GM18858 (cell line): ENCODE measurements around the gene NFASC.

Experiments
- ATAC-seq: cut with Tn5 transposase; IDR thresholded peaks from one replicate; pipeline ENCODE4 v1.9.1; 2021; ENCODE audit not compliant: unreplicated experiment

The NFASC gene

GRCh38 chr1:205032508-205032907 is 161.8 kb downstream of the NFASC start:
- ATAC-seq: no peak

DNA sequence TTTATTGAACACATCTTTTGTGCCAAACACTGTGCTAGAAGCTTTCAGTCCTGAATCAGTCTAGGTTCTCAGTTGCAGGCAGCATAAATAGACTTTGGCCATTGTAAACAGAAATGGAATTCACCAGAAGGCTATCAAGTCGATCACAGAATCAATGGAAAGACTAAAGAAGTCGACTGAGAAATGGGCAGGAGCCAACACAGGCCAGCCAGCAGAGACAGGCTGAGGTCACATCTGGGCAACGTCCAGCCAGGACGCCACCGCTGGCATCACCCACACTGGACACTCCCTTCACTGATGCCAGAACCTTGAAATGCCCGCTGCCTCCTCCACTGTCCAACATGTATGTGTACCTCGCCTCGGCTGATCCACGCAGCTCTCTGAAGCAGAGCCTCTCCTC is 166.9 kb downstream of the NFASC start:
- no peak for ATAC-seq

GRCh38 chr1:205038132-205038786 is 167.6 kb downstream of the NFASC start:
- ATAC-seq: no peak

DNA sequence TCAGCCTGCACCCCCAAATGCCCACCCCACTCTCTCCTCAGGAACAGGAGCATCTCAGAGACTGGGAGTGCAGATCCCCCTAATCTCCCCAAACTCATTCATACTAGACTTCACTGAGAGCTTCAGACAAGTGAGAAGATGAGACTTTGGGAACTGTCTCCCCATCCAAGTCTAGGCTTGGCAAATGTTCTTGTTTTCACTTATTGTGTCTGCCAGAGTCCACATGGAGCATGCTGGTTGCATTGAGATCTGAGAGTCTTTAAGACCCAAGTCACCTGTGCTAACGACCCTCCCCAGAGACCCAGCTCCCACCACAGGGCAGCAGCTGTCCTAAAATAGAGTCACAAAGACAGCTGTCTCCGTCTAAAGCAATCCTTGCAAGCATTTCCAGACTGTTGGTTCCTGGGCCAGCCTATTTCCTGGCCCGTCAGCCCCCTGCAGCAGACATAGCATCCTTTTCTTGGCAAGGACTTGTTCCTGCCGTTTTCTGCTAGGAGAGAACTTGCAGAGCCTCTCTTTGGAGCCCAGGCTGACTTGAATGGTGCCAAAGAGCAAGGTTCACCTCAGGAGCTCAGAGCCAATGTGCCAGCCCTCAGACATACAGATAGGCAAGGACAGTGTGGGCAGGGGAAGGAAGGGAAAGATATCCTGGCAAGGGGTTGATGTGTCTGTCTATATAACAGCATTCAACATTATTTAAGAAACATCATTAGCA is 170.5 kb downstream of the NFASC start:
- ATAC-seq: no peak

- ATAC-seq: no peak
Observed at GRCh38 chr1:205041998-205042910, 171.6 kb downstream of the NFASC start.

- no peak for ATAC-seq
Observed at GRCh38 chr1:205042911-205043806, 172.5 kb downstream of the NFASC start, which contains the start of gene CNTN2. CNTN2 (plus strand) TSS chr1:205043212; CDS start chr1:205053186, 9,974 bp downstream.

DNA sequence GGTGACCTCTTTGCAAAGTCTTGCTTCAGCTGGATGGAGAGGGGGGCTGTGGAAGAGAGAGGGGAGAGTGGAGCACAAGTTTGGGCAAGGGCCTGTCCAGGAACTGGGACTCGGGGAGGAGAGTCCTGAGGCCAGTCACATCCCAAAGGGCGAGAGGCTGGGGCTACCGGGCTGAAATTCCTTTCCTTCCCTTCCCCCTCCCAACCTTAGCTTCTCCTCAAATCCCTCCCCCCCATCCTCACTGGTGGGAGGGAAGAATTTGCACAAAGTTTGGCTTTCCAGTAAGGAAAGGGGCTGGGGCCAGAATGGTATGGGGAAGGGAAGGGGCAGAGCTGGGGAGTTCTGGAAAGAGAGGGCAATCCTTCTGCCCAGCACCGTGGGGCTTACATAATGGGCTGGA is 173.2 kb downstream of the NFASC start:
- no peak for ATAC-seq

- no peak for ATAC-seq
Observed at GRCh38 chr1:205044741-205045140, 174.1 kb downstream of the NFASC start.

- no peak for ATAC-seq
Observed at GRCh38 chr1:205045146-205045545, 174.5 kb downstream of the NFASC start.

DNA sequence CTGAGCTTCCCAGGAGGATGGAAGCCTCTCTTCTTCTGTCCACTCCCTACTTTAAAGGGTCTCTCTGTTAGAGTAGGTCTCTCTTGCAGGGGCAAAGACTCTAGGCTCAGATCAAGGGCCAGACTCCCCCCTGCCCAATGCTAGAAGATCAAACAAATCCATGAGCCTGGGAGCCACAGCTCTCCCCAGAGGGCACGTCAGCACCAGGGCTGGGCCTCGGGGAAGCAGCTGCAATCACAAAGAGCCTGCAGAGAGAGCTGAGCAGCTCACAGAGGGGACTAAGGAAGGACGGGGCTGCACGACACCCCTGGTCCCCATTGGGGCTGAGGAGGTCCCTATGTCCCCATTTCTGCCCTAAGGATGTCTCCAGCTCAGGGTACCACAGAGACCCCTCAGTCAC is 176.2 kb downstream of the NFASC start:
- no peak for ATAC-seq

DNA sequence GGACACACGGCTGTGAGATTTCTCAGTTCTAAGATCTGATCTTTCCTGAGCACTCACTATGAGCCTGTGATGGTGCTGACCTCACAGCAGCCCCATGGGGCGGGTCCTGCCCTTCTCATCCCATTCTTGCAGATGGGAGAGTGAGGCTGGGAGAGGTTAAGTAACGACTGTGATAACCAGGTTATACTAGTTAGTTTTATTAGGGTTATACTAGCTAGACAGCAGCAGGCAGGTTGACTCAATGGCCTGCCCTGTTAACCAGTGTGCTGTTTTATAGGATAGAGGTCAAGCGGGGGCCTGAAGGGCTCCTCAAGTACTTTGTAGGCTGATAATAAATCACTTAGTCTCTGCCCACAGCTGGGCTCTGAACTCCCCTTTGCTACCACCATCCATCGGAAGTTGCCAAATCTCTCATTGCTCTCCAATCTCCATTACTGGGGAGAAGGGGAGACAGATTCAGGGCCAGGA is 177.1 kb downstream of the NFASC start:
- no peak for ATAC-seq

- no peak for ATAC-seq
Observed at GRCh38 chr1:205048382-205048781, 177.7 kb downstream of the NFASC start.

DNA sequence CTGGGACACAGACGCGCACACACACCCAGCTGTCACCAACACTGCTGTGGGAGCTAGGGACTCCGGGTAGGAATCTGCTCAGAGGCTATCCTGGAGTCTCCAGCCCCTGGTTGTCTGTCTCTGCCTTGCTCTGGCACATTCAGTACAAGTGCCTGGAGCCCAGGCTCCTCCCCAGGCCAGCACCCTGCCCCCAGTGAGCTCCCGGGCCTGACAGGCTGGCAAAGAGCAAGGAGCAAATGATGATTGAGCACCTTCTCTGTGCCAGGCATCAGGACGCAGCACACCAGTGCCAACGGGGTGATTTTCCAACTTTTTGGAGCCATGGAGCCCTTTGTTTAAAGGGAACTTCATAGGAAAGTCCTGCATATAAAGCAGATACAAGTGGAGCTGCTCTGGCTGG is 178.8 kb downstream of the NFASC start:
- ATAC-seq: no peak

DNA sequence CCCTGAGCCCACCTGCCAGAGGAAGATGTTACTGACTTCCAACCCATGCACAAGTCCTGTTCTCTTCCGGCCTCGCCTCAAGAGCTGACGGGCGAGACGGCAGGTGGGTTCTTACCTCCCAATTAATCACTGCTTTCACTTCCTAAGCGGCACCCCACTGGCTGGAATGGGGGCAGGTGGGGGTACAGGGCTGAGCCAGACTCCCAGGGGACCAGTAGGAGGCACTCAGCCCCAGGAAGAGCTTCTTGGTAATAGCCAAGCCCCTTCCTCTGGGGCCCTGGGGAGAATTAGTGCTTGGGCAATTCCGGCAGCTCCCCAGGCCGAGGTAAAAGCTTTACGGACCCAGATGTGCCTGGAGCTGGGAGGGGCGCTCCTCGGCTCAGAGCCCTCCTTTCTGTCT is 182.0 kb downstream of the NFASC start:
- ATAC-seq: no peak

GRCh38 chr1:205053296-205053695 is 182.6 kb downstream of the NFASC start:
- ATAC-seq: no peak

- ATAC-seq: no peak
Observed at GRCh38 chr1:205054013-205054412, 183.4 kb downstream of the NFASC start.

DNA sequence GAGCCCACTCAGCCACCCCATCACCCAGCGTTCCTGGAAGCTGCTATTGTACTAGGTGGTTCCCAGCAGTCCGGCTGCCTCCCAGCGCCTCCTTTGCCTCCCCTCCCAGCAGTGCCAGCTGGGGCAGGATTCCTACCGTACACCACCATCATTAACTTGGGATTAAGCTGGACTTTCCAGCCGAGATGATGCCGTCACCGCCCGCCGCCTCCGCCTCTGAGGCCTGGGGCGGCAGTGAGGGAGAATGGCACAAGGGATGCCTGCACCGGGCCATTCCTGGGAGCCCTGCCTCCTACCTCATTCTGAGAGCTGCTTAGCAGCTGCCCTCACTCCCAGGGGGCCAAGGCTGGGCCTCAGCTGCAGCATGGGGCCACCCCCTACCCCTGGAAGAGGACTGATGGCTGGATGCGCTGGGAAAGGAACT is 185.5 kb downstream of the NFASC start:
- ATAC-seq: no peak

DNA sequence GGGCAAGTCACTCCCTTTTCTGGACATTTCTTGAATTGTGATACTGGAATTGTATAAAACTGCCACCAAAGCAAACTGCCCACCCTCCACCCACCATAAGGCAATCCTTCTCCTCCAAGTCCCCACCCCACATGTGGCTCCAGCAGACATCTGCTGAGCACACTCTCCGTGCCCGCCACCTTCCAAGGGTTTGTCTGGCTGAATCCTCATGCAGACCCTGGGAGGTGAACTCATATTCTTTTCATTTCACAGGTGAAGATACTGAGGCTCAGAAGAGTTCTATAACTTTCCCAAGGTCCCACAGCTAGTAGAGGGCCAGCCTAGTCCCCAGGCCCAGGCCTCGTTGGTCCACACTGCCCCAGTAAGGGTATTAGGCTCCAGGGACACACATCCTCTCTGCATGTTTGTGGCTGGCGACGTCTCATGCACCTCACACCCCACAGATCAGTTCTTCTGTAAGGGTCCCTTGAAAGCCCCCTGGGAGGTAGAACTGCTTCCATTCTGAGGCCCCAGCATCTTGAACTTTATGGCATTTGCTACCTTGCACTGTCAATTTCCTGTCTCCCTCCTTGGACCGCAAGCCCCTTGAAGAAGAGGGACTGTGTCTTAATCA is 186.4 kb downstream of the NFASC start:
- ATAC-seq: no peak

DNA sequence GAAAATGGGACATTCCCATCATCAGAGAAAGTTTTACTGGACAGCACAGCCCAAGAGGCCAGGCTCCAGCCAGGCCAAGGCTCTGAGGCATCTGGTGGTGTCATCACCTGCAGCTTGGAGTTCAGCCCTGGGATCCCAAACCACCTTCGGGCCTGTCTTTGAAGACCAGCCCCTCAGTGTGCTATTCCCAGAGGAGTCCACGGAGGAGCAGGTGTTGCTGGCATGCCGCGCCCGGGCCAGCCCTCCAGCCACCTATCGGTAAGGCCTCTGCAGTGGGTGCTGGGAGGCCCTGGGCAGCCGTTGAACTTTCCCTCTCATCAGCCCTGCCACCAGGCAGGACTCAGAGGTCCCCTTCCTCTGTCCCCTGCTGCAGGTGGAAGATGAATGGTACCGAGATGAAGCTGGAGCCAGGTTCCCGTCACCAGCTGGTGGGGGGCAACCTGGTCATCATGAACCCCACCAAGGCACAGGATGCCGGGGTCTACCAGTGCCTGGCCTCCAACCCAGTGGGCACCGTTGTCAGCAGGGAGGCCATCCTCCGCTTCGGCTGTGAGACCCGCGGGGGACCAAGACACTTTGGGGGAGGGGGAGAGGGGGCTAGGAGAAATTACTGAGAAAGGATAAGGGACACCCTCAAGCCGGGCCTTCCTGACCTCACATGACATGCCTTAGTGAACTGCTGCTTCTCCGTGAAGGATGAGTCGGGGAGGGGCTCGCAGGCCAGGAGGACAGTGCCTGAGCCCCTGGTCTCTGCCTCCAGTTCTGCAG is 187.3 kb downstream of the NFASC start:
- no peak for ATAC-seq
